ENCODE measurements around the gene ARHGEF19.
A peak's percentile ranks its signal among the peaks of the same experiment; 100 is the strongest.

ARHGEF19 gene

GRCh38 chr1:16243215-16243610 lies 30.8 kb upstream of the ARHGEF19 start:
- Histone ChIP-seq H3K4me3 (ENCODE audit: low read length) (no peak overlapping the region), H3K27me3 (ENCODE audit: control insufficient read depth, insufficient read depth, low read length) (no peaks in the 10 kb centered on the region)

GRCh38 chr1:16242556-16243214 lies 30.2 kb upstream of the ARHGEF19 start:
- Histone ChIP-seq H3K36me3 (ENCODE audit: insufficient read depth, low read length) (peaks cover 7% of the 10 kb centered on the region), H3K4me1 (ENCODE audit: control insufficient read depth, insufficient read depth, low read length) (peaks cover 18% of the 10 kb centered on the region), H3K9me3 (replicated peaks; ENCODE audit: low read length) (no peaks in the 10 kb centered on the region), H3K27me3 (ENCODE audit: control insufficient read depth, insufficient read depth, low read length) (no peaks in the 10 kb centered on the region), H3K9ac (ENCODE audit: low read depth, low read length) (no peak overlapping the region), H3K4me2 (ENCODE audit: low read length) (no peak overlapping the region), H3K4me3 (ENCODE audit: low read length) (no peak overlapping the region)

More at GRCh38 chr1:16243215-16243610, 30.8 kb upstream of the ARHGEF19 start:
- Histone ChIP-seq H3K9me3 (replicated peaks; ENCODE audit: low read length) (no peaks in the 10 kb centered on the region), H3K4me1 (ENCODE audit: control insufficient read depth, insufficient read depth, low read length) (peaks cover 19% of the 10 kb centered on the region), H3K9ac (ENCODE audit: low read depth, low read length) (no peak overlapping the region), H3K4me2 (ENCODE audit: low read length) (no peak overlapping the region), H3K36me3 (ENCODE audit: insufficient read depth, low read length) (peaks cover 7% of the 10 kb centered on the region)

DNA sequence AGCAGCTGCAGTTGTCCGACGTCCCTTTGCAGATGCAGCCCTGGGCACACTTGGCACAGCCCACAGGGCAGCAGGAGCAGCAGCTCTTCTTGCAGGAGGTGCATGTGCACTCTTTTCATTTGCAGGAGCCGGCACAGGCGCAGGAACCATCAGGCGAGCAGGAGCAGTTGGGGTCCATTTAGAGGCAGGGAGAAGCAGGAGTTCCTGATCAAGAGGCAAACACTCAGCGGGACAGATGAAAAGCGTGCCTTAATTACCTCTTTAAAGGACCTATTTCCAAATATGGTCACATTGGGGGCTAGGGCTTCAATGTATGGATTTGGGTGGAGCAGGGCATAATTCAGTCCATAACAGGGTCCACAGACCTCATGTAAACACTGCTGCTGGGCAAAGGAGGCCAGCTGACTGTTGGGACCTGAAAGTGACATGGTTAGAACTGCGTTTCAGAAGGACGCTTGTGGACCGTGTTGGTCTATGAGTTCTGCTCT lies 28.8 kb upstream of the ARHGEF19 start:
- H3K4me3 ChIP-seq (ENCODE audit: low read length): no peak overlapping the region
- no peaks in the 10 kb centered on the region for H3K27me3 ChIP-seq (ENCODE audit: control insufficient read depth, insufficient read depth, low read length)
- peaks cover 21% of the 10 kb centered on the region for H3K4me1 ChIP-seq (ENCODE audit: control insufficient read depth, insufficient read depth, low read length)
- H3K36me3 ChIP-seq (ENCODE audit: insufficient read depth, low read length): no peaks in the 10 kb centered on the region
- no peaks in the 10 kb centered on the region for H3K9me3 ChIP-seq (replicated peaks; ENCODE audit: low read length)
- H3K9ac ChIP-seq (ENCODE audit: low read depth, low read length): no peak overlapping the region
- no peak overlapping the region for H3K4me2 ChIP-seq (ENCODE audit: low read length)

DNA sequence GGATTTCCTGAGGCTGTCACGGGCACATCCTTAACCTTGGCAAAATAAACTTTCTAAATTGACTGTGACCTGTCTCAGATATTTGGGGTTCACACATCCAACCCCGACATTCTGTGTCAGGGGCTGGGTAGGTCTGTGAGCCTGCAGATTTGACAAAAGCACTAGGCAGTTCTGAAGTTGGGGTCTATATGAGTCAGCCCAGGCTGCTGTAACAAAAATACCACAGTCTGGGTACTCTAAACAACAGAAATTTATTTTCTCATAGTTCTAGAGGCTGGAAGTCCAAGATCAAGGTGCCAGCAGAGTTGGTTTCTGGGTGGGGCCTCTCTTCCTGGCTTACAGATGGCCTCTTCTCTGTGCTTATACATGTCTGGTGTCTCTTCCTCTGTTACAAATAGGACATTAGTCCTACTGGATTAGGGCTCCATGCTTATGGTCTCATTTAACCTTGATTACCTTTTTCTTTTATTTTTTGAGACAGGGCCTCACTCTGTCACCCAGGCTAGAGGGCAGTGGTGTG lies 27.6 kb upstream of the ARHGEF19 start:
- Histone ChIP-seq H3K27me3 (ENCODE audit: control insufficient read depth, insufficient read depth, low read length) (no peaks in the 10 kb centered on the region), H3K4me1 (ENCODE audit: control insufficient read depth, insufficient read depth, low read length) (peaks cover 25% of the 10 kb centered on the region), H3K4me2 (ENCODE audit: low read length) (no peak overlapping the region), H3K36me3 (ENCODE audit: insufficient read depth, low read length) (no peaks in the 10 kb centered on the region), H3K4me3 (ENCODE audit: low read length) (no peak overlapping the region), H3K9me3 (replicated peaks; ENCODE audit: low read length) (no peaks in the 10 kb centered on the region), H3K9ac (ENCODE audit: low read depth, low read length) (no peak overlapping the region)

- Histone ChIP-seq H3K4me1 (ENCODE audit: control insufficient read depth, insufficient read depth, low read length) (peaks cover 21% of the 10 kb centered on the region), H3K27me3 (ENCODE audit: control insufficient read depth, insufficient read depth, low read length) (no peaks in the 10 kb centered on the region), H3K9me3 (replicated peaks; ENCODE audit: low read length) (no peaks in the 10 kb centered on the region), H3K4me2 (ENCODE audit: low read length) (peak overlapping the region; percentile 84), H3K36me3 (ENCODE audit: insufficient read depth, low read length) (no peaks in the 10 kb centered on the region), H3K9ac (ENCODE audit: low read depth, low read length) (peak overlapping the region; percentile 72), H3K4me3 (ENCODE audit: low read length) (peak overlapping the region; percentile 69)
Measured at GRCh38 chr1:16237343-16237830, 24.9 kb upstream of the ARHGEF19 start.

GRCh38 chr1:16236511-16237342 lies 24.3 kb upstream of the ARHGEF19 start, which contains the start of gene CPLANE2:
CPLANE2 (minus strand) TSS chr1:16237183; CDS start chr1:16236742, 441 bp downstream.
- Histone ChIP-seq H3K9ac (ENCODE audit: low read depth, low read length) (peak within 1 kb of the TSS; percentile 72), H3K27me3 (ENCODE audit: control insufficient read depth, insufficient read depth, low read length) (no peaks in the 10 kb centered on the region), H3K4me1 (ENCODE audit: control insufficient read depth, insufficient read depth, low read length) (peaks cover 21% of the 10 kb centered on the region), H3K36me3 (ENCODE audit: insufficient read depth, low read length) (no peaks in the 10 kb centered on the region), H3K9me3 (replicated peaks; ENCODE audit: low read length) (no peaks in the 10 kb centered on the region), H3K4me3 (ENCODE audit: low read length) (peak within 1 kb of the TSS; percentile 69), H3K4me2 (ENCODE audit: low read length) (peak within 1 kb of the TSS; percentile 84)

DNA sequence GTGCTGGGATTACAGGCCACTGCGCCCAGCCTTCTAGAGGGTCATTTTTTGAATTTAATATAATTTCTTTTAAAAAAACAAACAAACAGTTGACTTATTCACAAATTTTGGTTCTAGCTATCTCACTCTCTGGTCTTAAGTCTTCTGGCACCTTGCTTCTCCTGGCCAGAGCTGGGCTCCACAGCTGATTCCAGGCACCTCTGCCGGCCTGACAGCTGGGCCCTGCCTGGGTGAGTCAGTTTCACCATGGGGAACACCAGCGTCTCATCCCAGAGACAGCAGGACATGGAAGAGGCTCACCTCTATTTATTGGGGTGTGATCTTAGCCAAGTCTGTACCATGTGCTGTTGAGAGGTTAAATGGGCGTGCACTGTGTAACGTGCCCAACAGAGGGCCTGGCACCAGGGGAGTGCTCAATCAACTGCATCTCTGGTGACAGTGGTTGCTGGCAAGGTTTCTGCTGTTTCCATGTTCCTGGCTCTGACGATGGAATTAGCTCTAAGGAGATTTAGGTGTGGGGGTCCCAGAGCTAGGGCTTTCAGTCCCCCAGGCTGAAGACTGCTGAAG lies 23.6 kb upstream of the ARHGEF19 start:
- peak overlapping the region; percentile 72 for H3K9ac ChIP-seq (ENCODE audit: low read depth, low read length)
- H3K4me3 ChIP-seq (ENCODE audit: low read length): peak overlapping the region; percentile 69

DNA sequence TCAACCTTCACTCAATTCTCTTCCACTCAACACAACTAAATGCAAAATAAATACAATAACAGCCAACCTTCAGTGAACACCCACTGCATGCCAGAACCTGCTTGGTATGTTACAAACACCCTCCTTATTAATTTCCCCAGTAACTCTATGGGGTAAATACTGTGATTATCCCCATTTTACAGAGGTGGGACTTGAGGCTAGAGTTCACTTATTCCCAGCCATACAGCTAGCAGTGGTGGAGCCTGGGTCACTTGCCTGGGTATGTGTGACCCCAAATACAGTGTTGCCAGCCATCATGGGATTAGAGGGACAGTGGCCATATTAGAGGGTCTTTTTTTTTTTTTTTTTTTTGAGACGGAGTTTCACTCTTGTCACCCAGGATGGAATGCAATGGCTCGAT lies 22.9 kb upstream of the ARHGEF19 start:
- Histone ChIP-seq H3K4me3 (ENCODE audit: low read length) (no peak overlapping the region), H3K9ac (ENCODE audit: low read depth, low read length) (no peak overlapping the region), H3K36me3 (ENCODE audit: insufficient read depth, low read length) (no peaks in the 10 kb centered on the region), H3K4me2 (ENCODE audit: low read length) (no peak overlapping the region), H3K27me3 (ENCODE audit: control insufficient read depth, insufficient read depth, low read length) (no peaks in the 10 kb centered on the region), H3K9me3 (replicated peaks; ENCODE audit: low read length) (no peaks in the 10 kb centered on the region), H3K4me1 (ENCODE audit: control insufficient read depth, insufficient read depth, low read length) (peaks cover 21% of the 10 kb centered on the region)

More for the DNA sequence above, 23.6 kb upstream of the ARHGEF19 start:
- Histone ChIP-seq H3K27me3 (ENCODE audit: control insufficient read depth, insufficient read depth, low read length) (no peaks in the 10 kb centered on the region), H3K36me3 (ENCODE audit: insufficient read depth, low read length) (no peaks in the 10 kb centered on the region), H3K9me3 (replicated peaks; ENCODE audit: low read length) (no peaks in the 10 kb centered on the region), H3K4me1 (ENCODE audit: control insufficient read depth, insufficient read depth, low read length) (peaks cover 21% of the 10 kb centered on the region), H3K4me2 (ENCODE audit: low read length) (peak overlapping the region; percentile 84)

DNA sequence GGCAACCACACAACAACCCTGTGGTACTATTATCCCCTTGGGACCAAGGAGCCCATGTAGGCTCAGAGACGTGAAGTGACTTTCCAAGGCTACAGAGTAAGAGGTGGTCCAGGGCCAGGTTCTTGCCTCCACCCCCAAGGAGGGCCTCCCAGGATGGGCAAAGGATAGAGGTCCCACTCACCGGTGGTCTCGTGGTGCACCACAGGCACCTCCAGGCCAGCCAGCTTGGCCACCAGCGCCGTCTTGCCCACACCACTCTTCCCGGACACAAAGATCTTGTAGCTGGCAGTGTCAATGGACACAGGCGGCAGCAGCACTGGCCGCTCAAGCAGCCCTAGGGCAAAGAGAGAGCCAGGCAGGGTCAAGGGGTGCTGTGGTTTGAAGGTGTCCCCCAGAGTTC lies 21.0 kb upstream of the ARHGEF19 start:
- Histone ChIP-seq H3K4me2 (ENCODE audit: low read length) (no peak overlapping the region), H3K4me1 (ENCODE audit: control insufficient read depth, insufficient read depth, low read length) (peaks cover 21% of the 10 kb centered on the region), H3K9me3 (replicated peaks; ENCODE audit: low read length) (no peaks in the 10 kb centered on the region), H3K36me3 (ENCODE audit: insufficient read depth, low read length) (no peaks in the 10 kb centered on the region), H3K4me3 (ENCODE audit: low read length) (no peak overlapping the region), H3K27me3 (ENCODE audit: control insufficient read depth, insufficient read depth, low read length) (no peaks in the 10 kb centered on the region), H3K9ac (ENCODE audit: low read depth, low read length) (no peak overlapping the region)

GRCh38 chr1:16232316-16232710 lies 19.9 kb upstream of the ARHGEF19 start:
- H3K9me3 ChIP-seq (replicated peaks; ENCODE audit: low read length): no peaks in the 10 kb centered on the region
- no peaks in the 10 kb centered on the region for H3K27me3 ChIP-seq (ENCODE audit: control insufficient read depth, insufficient read depth, low read length)
- no peak overlapping the region for H3K9ac ChIP-seq (ENCODE audit: low read depth, low read length)
- no peak overlapping the region for H3K4me2 ChIP-seq (ENCODE audit: low read length)
- H3K4me3 ChIP-seq (ENCODE audit: low read length): no peak overlapping the region
- peaks cover 13% of the 10 kb centered on the region for H3K4me1 ChIP-seq (ENCODE audit: control insufficient read depth, insufficient read depth, low read length)
- no peaks in the 10 kb centered on the region for H3K36me3 ChIP-seq (ENCODE audit: insufficient read depth, low read length)

All from skeletal muscle satellite cell (primary cell).